GM12891 (cell line): Measurements from ENCODE around the gene LIMK1.

Experiments
- POLR2AphosphoS5 ChIP-seq: IDR thresholded peaks from 2 replicates; pipeline ENCODE4 v1.6.1; 2011; ENCODE audit warnings: low read depth, low read length, control low read depth
- TAF1 ChIP-seq: IDR thresholded peaks from 2 replicates; pipeline ENCODE4 v1.6.1; 2011; ENCODE audit warnings: low read depth, low read length, control low read depth

DNA sequence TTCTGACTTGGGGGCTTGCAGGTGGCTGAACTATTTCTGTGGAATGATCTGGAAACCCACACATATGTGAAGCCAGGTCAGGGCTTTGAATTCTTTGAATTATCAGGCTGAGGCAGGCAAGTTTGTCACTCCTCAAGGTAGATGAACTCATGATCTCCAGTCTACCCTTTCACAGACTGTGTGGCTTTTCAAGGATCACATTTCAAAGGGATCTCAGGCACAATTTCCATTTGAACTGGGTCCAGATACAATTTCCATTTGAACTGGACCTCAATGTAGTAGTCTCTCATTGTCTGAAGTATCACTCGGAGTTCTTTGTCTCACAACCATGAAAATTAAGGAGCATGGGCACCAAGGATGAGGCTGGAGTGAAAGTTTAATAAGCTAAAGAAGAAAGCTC lies 64.9 kb downstream of the LIMK1 start:
- no peak for TF ChIP-seq TAF1
- TF ChIP-seq POLR2AphosphoS5: no peak
